HCT116 (cell line): ENCODE results near the gene MYORG. TPM values are rescaled to one million over a fixed set of nuclear protein-coding genes. Genes with fewer than 3 reads are reported as not detected.

ENCODE experiments used
- ATAC-seq: fragments of 200-7000 bp; cut with Tn5 transposase; 2 replicates; pipeline ENCODE4 v1.9.1; 2020; ENCODE audit warnings: mild to moderate bottlenecking, moderate library complexity
- BruUV-seq: library from RNA; stranded (reverse); fragments of 400-500 nt; replicated peaks from 2 replicates; lab custom pipeline; 2021; lab: Mats Ljungman, UMichigan
- CTCF ChIA-PET: fragments of 300-600 bp; sonication (Branson Sonifier 250); formaldehyde crosslinking; loops from one replicate; lab custom pipeline; 2021; ENCODE audit warnings: antibody characterized with exemption; lab: Charles Lee
- POLR2A ChIA-PET: fragments of 300-600, 350-600 bp; sonication (Branson Sonifier 250); formaldehyde crosslinking; loops from one replicate; lab custom pipeline; 2021; ENCODE audit warnings: antibody characterized with exemption; lab: Charles Lee
- RAD21 ChIA-PET, 2 experiments: fragments of 300-600 bp; sonication (Branson Sonifier 250); formaldehyde crosslinking; loops; one replicate each; lab custom pipeline; 2023; ENCODE audit warnings: low total read pairs in 2 of 2; ENCODE audit not compliant: uncharacterized antibody in 2 of 2, unreplicated experiment in 2 of 2, low non-redundant PET in 1 of 2; lab: Charles Lee
- DNase-seq: peaks from one replicate; pipeline ENCODE4 v3.0.0-alpha.2; 2010; ENCODE audit warnings: low read depth, low spot score
- H2AFZ ChIP-seq: fragments of 200-600 bp; shearing (Covaris generic), sonication (generic); 2 replicates; pipeline ENCODE4 v1.6.1; 2017; ENCODE audit warnings: low read depth, mixed run types, mixed read lengths, antibody characterized with exemption, low read length; ENCODE audit not compliant: poor library complexity, severe bottlenecking
- H3K27ac ChIP-seq: 2 replicates; pipeline ENCODE4 v1.5.1; 2012; ENCODE audit warnings: low read depth, low read length
- H3K27me3 ChIP-seq: fragments of 200-600 bp; sonication (generic); 2 replicates; pipeline ENCODE4 v1.6.1; 2016; ENCODE audit warnings: mixed run types, low read length, mixed read lengths; ENCODE audit not compliant: insufficient read depth
- H3K36me3 ChIP-seq, 2 experiments: fragments of 200-500 bp in 1 of 2; fragments of 200-600 bp in 1 of 2; sonication (Bioruptor generic) in 1 of 2; sonication (generic) in 1 of 2; 2 replicates each; pipeline versions ENCODE4 v1.5.1 to v1.6.1; 2014 to 2016; ENCODE audit warnings: low read length in 2 of 2, inconsistent platforms in 1 of 2, mixed read lengths in 1 of 2, mixed run types in 1 of 2; ENCODE audit not compliant: insufficient read depth in 2 of 2, control insufficient read depth in 1 of 2
- H3K4me1 ChIP-seq, 2 experiments: fragments of 200-600 bp in 1 of 2; sonication (generic) in 1 of 2; 2 replicates each; pipeline versions ENCODE4 v1.5.1 to v1.6.1; 2012 to 2017; ENCODE audit warnings: low read length in 2 of 2, inconsistent platforms in 1 of 2, mild to moderate bottlenecking in 1 of 2, mixed read lengths in 1 of 2, mixed run types in 1 of 2, moderate library complexity in 1 of 2; ENCODE audit not compliant: insufficient read depth in 2 of 2, control insufficient read depth in 1 of 2
- H3K4me2 ChIP-seq: fragments of 200-600 bp; sonication (generic); 2 replicates; pipeline ENCODE4 v1.6.1; 2017; ENCODE audit warnings: mixed run types, low read length, mixed read lengths
- H3K4me3 ChIP-seq, 2 experiments: fragments of 200-600 bp in 1 of 2; sonication (generic) in 1 of 2; replicated peaks in 1 of 2; 2 replicates each; pipeline ENCODE4 v1.5.1; 2011 to 2016; ENCODE audit warnings: low read length in 2 of 2, control low read depth in 1 of 2, low read depth in 1 of 2, mild to moderate bottlenecking in 1 of 2, mixed read lengths in 1 of 2, mixed run types in 1 of 2
- H3K79me2 ChIP-seq: fragments of 200-600 bp; sonication (generic); 2 replicates; pipeline ENCODE4 v1.6.1; 2017; ENCODE audit warnings: mild to moderate bottlenecking, mixed run types, low read length, moderate library complexity, mixed read lengths; ENCODE audit not compliant: insufficient read depth
- H3K9ac ChIP-seq: fragments of 200-600 bp; sonication (generic); 2 replicates; pipeline ENCODE4 v1.6.1; 2016; ENCODE audit warnings: low read length, mixed read lengths
- H3K9me2 ChIP-seq: fragments of 200-600 bp; sonication (generic), shearing (Covaris generic); 2 replicates; pipeline ENCODE4 v1.6.1; 2017; ENCODE audit warnings: mixed run types, mild to moderate bottlenecking, moderate library complexity; ENCODE audit not compliant: insufficient read depth
- H3K9me3 ChIP-seq, 2 experiments: fragments of 200-500 bp in 1 of 2; fragments of 200-600 bp in 1 of 2; sonication (Bioruptor generic) in 1 of 2; sonication (generic) in 1 of 2; 2 replicates each; pipeline ENCODE4 v1.6.1; 2014 to 2017; ENCODE audit warnings: low read length in 2 of 2, mixed read lengths in 2 of 2, inconsistent platforms in 1 of 2, low read depth in 1 of 2, mild to moderate bottlenecking in 1 of 2, mixed run types in 1 of 2, moderate library complexity in 1 of 2; ENCODE audit not compliant: control insufficient read depth in 1 of 2, insufficient read depth in 1 of 2
- H4K20me1 ChIP-seq: fragments of 200-600 bp; sonication (generic), shearing (Covaris generic); 2 replicates; pipeline ENCODE4 v1.6.1; 2017; ENCODE audit warnings: mixed run types, mild to moderate bottlenecking, moderate library complexity; ENCODE audit not compliant: insufficient read depth
- ATF3 ChIP-seq: IDR thresholded peaks from 2 replicates; pipeline ENCODE4 v1.6.1; 2012
- EGR1 ChIP-seq: IDR thresholded peaks from 2 replicates; pipeline ENCODE4 v1.6.1; 2012; ENCODE audit warnings: low read depth
- ELF1 ChIP-seq: IDR thresholded peaks from 2 replicates; pipeline ENCODE4 v1.6.1; 2012; ENCODE audit warnings: low read depth, borderline replicate concordance
- EZH2phosphoT487 ChIP-seq: fragments of 200-600 bp; IDR thresholded peaks from 2 replicates; pipeline ENCODE4 v1.6.1; 2018; ENCODE audit warnings: antibody characterized with exemption, borderline replicate concordance
- JUND ChIP-seq: IDR thresholded peaks from 2 replicates; pipeline ENCODE4 v1.6.1; 2012
- MAX ChIP-seq: IDR thresholded peaks from 2 replicates; pipeline ENCODE4 v1.6.1; 2012
- POLR2A ChIP-seq: IDR thresholded peaks from 2 replicates; pipeline ENCODE4 v1.7.0; 2011; ENCODE audit warnings: borderline replicate concordance; ENCODE audit not compliant: insufficient read depth, insufficient read length; ENCODE audit errors: extremely low read depth
- RAD21 ChIP-seq: IDR thresholded peaks from 2 replicates; pipeline ENCODE4 v1.6.1; 2012; ENCODE audit warnings: low read depth, mild to moderate bottlenecking
- REST ChIP-seq: IDR thresholded peaks from 2 replicates; pipeline ENCODE4 v1.6.1; 2012; ENCODE audit warnings: low read depth
- SP1 ChIP-seq: IDR thresholded peaks from 2 replicates; pipeline ENCODE4 v1.6.1; 2012; ENCODE audit warnings: low read depth
- SRF ChIP-seq: IDR thresholded peaks from 2 replicates; pipeline ENCODE4 v1.6.1; 2012; ENCODE audit warnings: low read depth
- ZBTB33 ChIP-seq: IDR thresholded peaks from 2 replicates; pipeline ENCODE4 v1.6.1; 2011; ENCODE audit warnings: mild to moderate bottlenecking, low read length, moderate library complexity; ENCODE audit not compliant: insufficient replicate concordance; ENCODE audit errors: extremely low read depth
- ZFX ChIP-seq: fragments of 450-650 bp; IDR thresholded peaks from 2 replicates; pipeline ENCODE4 v1.6.1; 2017
- intact Hi-C: fragments of 100-400 bp; cut with micrococcal nuclease; formaldehyde crosslinking; loops from 2 replicates; pipeline ENCODE4 v1.10.0; 2022
- total RNA-seq: library from RNA; stranded (reverse); gene quantifications from one replicate; pipeline ENCODE4 v1.2.1, GENCODE V29; 2021; ENCODE audit not compliant: unreplicated experiment

Gene MYORG
- total RNA-seq, 1 experiment from 2014 or later = 8.5 TPM

- TF ChIP-seq ZFX = no peak
- no peak for TF ChIP-seq ATF3
- TF ChIP-seq EZH2phosphoT487 = no peak
- H3K9ac ChIP-seq = no peak overlapping the region
- no peaks in the 10 kb centered on the region for H3K9me3 ChIP-seq
- ChIA-PET POLR2A (no interaction called here), RAD21 (no interaction called here), CTCF (interaction anchor here (1.7 kb wide), 1 partner anchor 8 kb away, joined by 9 read pairs; no protein-coding TSS in a partner anchor)
- H3K36me3 ChIP-seq = no peaks in the 10 kb centered on the region
- H3K27me3 ChIP-seq = no peaks in the 10 kb centered on the region
- no peaks in the 10 kb centered on the region for H3K9me2 ChIP-seq
- no peaks in the 10 kb centered on the region for H3K4me1 ChIP-seq
- BruUV-seq = no TSS peak
- no peak overlapping the region for H3K27ac ChIP-seq
- no peaks in the 10 kb centered on the region for H4K20me1 ChIP-seq
- no peaks in the 10 kb centered on the region for H3K79me2 ChIP-seq
- intact Hi-C loops = loop anchor here (2.0 kb wide), 2 partner anchors 18 to 82 kb away; no protein-coding TSS in a partner anchor
- H3K4me2 ChIP-seq = no peak overlapping the region
- no peak for ATAC-seq
- DNase-seq = no peak
- no peak overlapping the region for H2AFZ ChIP-seq
- no peak overlapping the region for H3K4me3 ChIP-seq
Observed at GRCh38 chr9:34412336-34412735, 35.6 kb upstream of the MYORG start.

- BruUV-seq = no TSS peak
- no peak for TF ChIP-seq ZBTB33
- no peak for TF ChIP-seq ELF1
- no peak for TF ChIP-seq SRF
- no peak for TF ChIP-seq REST
- no peak for TF ChIP-seq EGR1
- TF ChIP-seq MAX = no peak
- TF ChIP-seq JUND = no peak
- TF ChIP-seq SP1 = no peak
- TF ChIP-seq RAD21 = no peak
- no peak for TF ChIP-seq ATF3
- no peak for TF ChIP-seq EZH2phosphoT487
- no peak for TF ChIP-seq POLR2A
- CTCF ChIA-PET = no interaction called here
Observed at GRCh38 chr9:34409154-34409553, 32.5 kb upstream of the MYORG start.

More at GRCh38 chr9:34409154-34409553, 32.5 kb upstream of the MYORG start:
- no peaks in the 10 kb centered on the region for H4K20me1 ChIP-seq
- no peak overlapping the region for H3K4me3 ChIP-seq
- ATAC-seq = no peak
- RAD21 ChIA-PET = no interaction called here
- no peaks in the 10 kb centered on the region for H3K9me3 ChIP-seq
- no peaks in the 10 kb centered on the region for H3K9me2 ChIP-seq
- no peaks in the 10 kb centered on the region for H3K36me3 ChIP-seq
- no peaks in the 10 kb centered on the region for H3K79me2 ChIP-seq
- DNase-seq = no peak
- intact Hi-C loops = loop anchor here (10.0 kb wide), 1 partner anchor 186 kb away; no protein-coding TSS in a partner anchor
- no peak overlapping the region for H3K9ac ChIP-seq
- no peak overlapping the region for H2AFZ ChIP-seq
- no peaks in the 10 kb centered on the region for H3K27me3 ChIP-seq
- H3K4me2 ChIP-seq = no peak overlapping the region
- H3K4me1 ChIP-seq = no peaks in the 10 kb centered on the region
- no peak overlapping the region for H3K27ac ChIP-seq
- POLR2A ChIA-PET = no interaction called here
